NOMO-1 (cell line): ENCODE data around the gene SLC24A3.

Experiments
- DNase-seq, 2 experiments: peaks; one replicate each; lab custom pipeline; 2025; ENCODE audit not compliant: unreplicated experiment in 2 of 2; lab: John Stamatoyannopoulos, UW

SLC24A3 gene

GRCh38 chr20:19269737-19270340 lies 57.4 kb downstream of the SLC24A3 start:
- no peak for DNase-seq

GRCh38 chr20:19271879-19272651 lies 59.6 kb downstream of the SLC24A3 start:
- DNase-seq, result no peak

GRCh38 chr20:19272976-19273654 lies 60.7 kb downstream of the SLC24A3 start:
- DNase-seq, result no peak

- DNase-seq, result no peak
These were observed 61.6 kb downstream of the SLC24A3 start for GRCh38 chr20:19274001-19274400.

- no peak for DNase-seq
These were observed 62.1 kb downstream of the SLC24A3 start for GRCh38 chr20:19274412-19275015.

GRCh38 chr20:19275038-19275629 lies 62.7 kb downstream of the SLC24A3 start:
- DNase-seq, result no peak

- no peak for DNase-seq
These were observed 63.2 kb downstream of the SLC24A3 start for GRCh38 chr20:19275630-19276071.

- peak in 1 of 2 experiments; percentile 13 for DNase-seq
These were observed 64.9 kb downstream of the SLC24A3 start for GRCh38 chr20:19277381-19277780.

GRCh38 chr20:19283490-19284025 lies 71.1 kb downstream of the SLC24A3 start:
- no peak for DNase-seq

GRCh38 chr20:19284400-19285178 lies 72.1 kb downstream of the SLC24A3 start:
- no peak for DNase-seq

GRCh38 chr20:19285436-19285835 lies 73.0 kb downstream of the SLC24A3 start:
- DNase-seq, result no peak

- DNase-seq, result no peak
These were observed 75.6 kb downstream of the SLC24A3 start for GRCh38 chr20:19288061-19288460.

- no peak for DNase-seq
These were observed 76.2 kb downstream of the SLC24A3 start for GRCh38 chr20:19288636-19289035.

- no peak for DNase-seq
These were observed 77.0 kb downstream of the SLC24A3 start for GRCh38 chr20:19289451-19289850.

GRCh38 chr20:19291024-19291817 lies 78.8 kb downstream of the SLC24A3 start:
- no peak for DNase-seq

GRCh38 chr20:19291818-19292132 lies 79.3 kb downstream of the SLC24A3 start:
- no peak for DNase-seq

GRCh38 chr20:19292254-19292653 lies 79.8 kb downstream of the SLC24A3 start:
- DNase-seq, result no peak

GRCh38 chr20:19295076-19295475 lies 82.6 kb downstream of the SLC24A3 start:
- DNase-seq, result no peak

GRCh38 chr20:19298652-19299051 lies 86.2 kb downstream of the SLC24A3 start:
- no peak for DNase-seq
